Measurements from ENCODE around the gene HINT2. TPM values are rescaled to one million over a fixed set of nuclear protein-coding genes. Genes with fewer than 3 reads are reported as not detected.

Gene HINT2
- total RNA-seq, 1 donor from 2014 or later, result 30.7 TPM

DNA sequence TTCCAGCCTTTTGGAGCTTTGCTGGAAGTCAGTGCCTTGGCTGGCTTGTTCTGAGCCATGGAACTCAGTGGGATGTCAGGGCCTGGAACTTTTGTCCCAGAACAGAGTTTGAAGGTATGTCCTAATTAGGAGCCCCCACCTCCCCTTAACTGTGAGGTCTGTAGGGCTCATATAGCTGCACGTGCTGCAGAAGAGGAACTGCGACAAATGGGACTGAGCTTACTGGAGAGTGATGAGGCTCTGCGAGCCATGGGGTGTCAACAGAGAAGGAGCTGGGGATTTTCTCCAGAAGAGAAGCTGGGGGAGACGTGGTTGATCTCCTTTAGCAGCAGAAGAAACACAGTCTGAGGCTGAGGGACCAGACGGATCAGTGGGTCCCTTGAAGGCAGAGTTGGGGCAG is 25.1 kb upstream of the HINT2 start:
- Mint-ChIP-seq H3K4me3 (no peak overlapping the region), H3K4me1 (peaks cover 6% of the 10 kb centered on the region), H3K9me3 (no peaks in the 10 kb centered on the region), H3K36me3 (peaks cover 4% of the 10 kb centered on the region), H3K27me3 (ENCODE audit: low read depth) (no peaks in the 10 kb centered on the region), H3K27ac (no peak overlapping the region)
- TF ChIP-seq, protein P1, sequence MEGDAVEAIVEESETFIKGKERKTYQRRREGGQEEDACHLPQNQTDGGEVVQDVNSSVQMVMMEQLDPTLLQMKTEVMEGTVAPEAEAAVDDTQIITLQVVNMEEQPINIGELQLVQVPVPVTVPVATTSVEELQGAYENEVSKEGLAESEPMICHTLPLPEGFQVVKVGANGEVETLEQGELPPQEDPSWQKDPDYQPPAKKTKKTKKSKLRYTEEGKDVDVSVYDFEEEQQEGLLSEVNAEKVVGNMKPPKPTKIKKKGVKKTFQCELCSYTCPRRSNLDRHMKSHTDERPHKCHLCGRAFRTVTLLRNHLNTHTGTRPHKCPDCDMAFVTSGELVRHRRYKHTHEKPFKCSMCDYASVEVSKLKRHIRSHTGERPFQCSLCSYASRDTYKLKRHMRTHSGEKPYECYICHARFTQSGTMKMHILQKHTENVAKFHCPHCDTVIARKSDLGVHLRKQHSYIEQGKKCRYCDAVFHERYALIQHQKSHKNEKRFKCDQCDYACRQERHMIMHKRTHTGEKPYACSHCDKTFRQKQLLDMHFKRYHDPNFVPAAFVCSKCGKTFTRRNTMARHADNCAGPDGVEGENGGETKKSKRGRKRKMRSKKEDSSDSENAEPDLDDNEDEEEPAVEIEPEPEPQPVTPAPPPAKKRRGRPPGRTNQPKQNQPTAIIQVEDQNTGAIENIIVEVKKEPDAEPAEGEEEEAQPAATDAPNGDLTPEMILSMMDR (IDR thresholded peaks at IDR 0.05; ENCODE audit: unreplicated experiment), result no peak
- DNase-seq (ENCODE audit: low spot score in 2 of 2, unreplicated experiment in 2 of 2), result no peak

GRCh38 chr9:35836595-35836994 is 21.8 kb upstream of the HINT2 start:
- Mint-ChIP-seq H3K36me3 (no peaks in the 10 kb centered on the region), H3K4me1 (peaks cover 16% of the 10 kb centered on the region), H3K4me3 (no peak overlapping the region), H3K9me3 (no peaks in the 10 kb centered on the region), H3K27ac (no peak overlapping the region), H3K27me3 (ENCODE audit: low read depth) (no peaks in the 10 kb centered on the region)
- TF ChIP-seq, protein P1 (IDR thresholded peaks at IDR 0.05; ENCODE audit: unreplicated experiment), result no peak
- DNase-seq (ENCODE audit: low spot score in 2 of 2, unreplicated experiment in 2 of 2), result no peak

DNA sequence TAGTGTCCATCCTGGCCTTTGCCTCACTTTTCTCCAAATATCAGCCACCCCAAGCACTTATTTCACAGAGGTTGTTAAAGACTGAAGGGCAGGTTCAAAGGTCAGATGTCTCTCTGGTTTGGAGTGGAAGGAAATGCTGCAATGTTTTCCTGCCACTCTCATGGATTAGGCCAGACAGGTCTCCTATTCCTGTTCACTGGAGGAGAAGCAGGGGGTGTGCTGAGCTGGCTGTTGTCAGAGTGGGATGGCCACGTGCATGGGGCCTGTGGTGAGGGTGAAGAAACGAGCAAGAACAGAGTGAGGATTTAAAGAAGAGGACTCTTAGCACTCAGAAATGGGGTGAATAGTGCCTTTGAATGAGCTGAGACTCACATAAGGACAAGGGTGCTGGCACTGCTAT is 20.9 kb upstream of the HINT2 start:
- Mint-ChIP-seq H3K9me3 (no peaks in the 10 kb centered on the region), H3K4me1 (peaks cover 24% of the 10 kb centered on the region), H3K27ac (no peak overlapping the region), H3K36me3 (no peaks in the 10 kb centered on the region), H3K4me3 (no peak overlapping the region), H3K27me3 (ENCODE audit: low read depth) (no peaks in the 10 kb centered on the region)
- TF ChIP-seq, protein P1 (IDR thresholded peaks at IDR 0.05; ENCODE audit: unreplicated experiment), result no peak
- DNase-seq (ENCODE audit: low spot score in 2 of 2, unreplicated experiment in 2 of 2), result no peak

DNA sequence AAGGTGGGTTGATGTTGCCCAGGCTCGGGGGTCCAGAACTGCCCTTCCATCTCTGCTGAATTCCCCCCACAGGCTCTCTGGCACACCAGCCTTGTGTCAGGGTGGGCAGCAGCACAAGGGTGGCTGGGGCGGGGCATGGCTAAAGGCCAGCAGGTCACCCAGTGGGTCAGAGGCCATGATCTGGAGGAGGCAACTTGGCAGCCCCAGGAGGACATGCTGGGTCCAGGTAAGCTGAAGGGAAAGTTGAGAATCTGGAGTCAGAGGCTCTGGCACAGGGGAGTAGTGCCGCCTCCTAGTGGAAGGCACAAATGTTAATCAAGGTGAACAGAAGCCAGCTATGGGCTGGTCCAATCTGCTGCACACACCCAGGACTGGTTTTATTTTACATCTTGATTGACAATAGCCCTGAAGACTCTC is 20.4 kb upstream of the HINT2 start:
- H3K27ac Mint-ChIP-seq, result no peak overlapping the region
- H3K27me3 Mint-ChIP-seq (ENCODE audit: low read depth), result no peaks in the 10 kb centered on the region
- no peaks in the 10 kb centered on the region for H3K36me3 Mint-ChIP-seq
- H3K4me1 Mint-ChIP-seq, result peaks cover 30% of the 10 kb centered on the region
- no peak overlapping the region for H3K4me3 Mint-ChIP-seq
- no peak for DNase-seq (ENCODE audit: low spot score in 2 of 2, unreplicated experiment in 2 of 2)
- H3K9me3 Mint-ChIP-seq, result no peaks in the 10 kb centered on the region
- TF ChIP-seq, protein P1 (IDR thresholded peaks at IDR 0.05; ENCODE audit: unreplicated experiment), result no peak

DNA sequence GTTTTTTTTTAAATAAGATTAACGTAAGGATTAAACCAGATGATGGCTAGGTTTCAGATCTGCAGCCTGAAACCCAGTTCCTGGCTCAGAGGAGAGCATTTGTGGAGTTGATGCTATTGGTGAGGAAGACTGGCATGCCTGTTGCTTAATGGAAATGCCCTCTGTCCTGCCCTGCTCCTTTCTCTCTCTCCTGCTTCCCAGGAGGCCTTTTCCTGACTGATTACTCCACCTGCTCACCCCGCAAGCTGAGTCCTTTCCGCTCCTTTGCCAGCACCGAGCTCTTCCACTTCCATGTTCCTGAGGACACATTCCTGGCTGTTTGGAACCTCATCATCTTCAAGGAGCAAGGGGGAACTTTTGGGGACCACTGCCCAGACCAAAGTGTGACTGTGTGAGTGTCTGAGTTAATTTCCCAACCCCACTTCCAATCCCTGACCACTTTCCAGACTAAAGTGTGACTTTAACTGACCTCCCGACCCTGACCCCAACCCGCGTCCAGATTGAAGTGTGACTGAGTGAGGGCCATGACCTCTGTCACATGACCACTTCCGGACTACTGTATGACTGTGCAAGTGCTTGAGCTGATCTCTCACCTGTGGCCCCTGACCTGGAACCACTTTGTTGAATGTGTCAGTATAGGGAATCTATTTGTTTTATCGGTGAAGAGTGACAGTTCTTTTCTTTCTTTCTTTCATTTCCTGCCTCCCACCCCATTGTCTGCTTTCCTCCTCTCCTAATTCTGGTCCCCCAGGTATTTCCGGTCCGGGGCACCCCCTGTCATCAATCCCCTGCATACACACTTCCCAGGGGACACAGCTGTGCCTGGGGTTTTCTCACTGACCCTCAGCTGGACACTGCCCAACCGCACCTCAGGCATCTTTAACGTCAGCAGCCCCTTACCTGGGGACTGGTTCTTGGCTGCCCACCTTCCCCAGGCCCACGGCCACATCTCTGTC is 19.7 kb upstream of the HINT2 start:
- H3K27ac Mint-ChIP-seq, result no peak overlapping the region
- peaks cover 36% of the 10 kb centered on the region for H3K4me1 Mint-ChIP-seq
- H3K36me3 Mint-ChIP-seq, result no peaks in the 10 kb centered on the region
- DNase-seq (ENCODE audit: low spot score in 2 of 2, unreplicated experiment in 2 of 2), result no peak
- no peaks in the 10 kb centered on the region for H3K9me3 Mint-ChIP-seq
- TF ChIP-seq, protein P1 (IDR thresholded peaks at IDR 0.05; ENCODE audit: unreplicated experiment), result no peak
- H3K4me3 Mint-ChIP-seq, result no peak overlapping the region
- H3K27me3 Mint-ChIP-seq (ENCODE audit: low read depth), result no peaks in the 10 kb centered on the region

All from mesothelial cell of epicardium (in vitro differentiated cells).